ENCODE data around the gene KCNQ4. TPM values are rescaled to one million over a fixed set of nuclear protein-coding genes. Genes with fewer than 3 reads are reported as not detected.

KCNQ4 gene
- total and polyA plus RNA-seq, 2 experiments from 2014 or later = 0.13 to 3.7 TPM

- TF ChIP-seq CTCF (IDR thresholded peaks at IDR 0.05; ENCODE audit: low read depth, low read length) = no peak
- no peak for DNase-seq (ENCODE audit: low read depth in 1 of 2, low spot score in 1 of 2)
- Histone ChIP-seq H3K9me3 (ENCODE audit: low read depth) (no peaks in the 10 kb centered on the region), H3K4me3 (no peak overlapping the region), H3K27me3 (no peaks in the 10 kb centered on the region), H3K4me1 (ENCODE audit: low read depth) (no peaks in the 10 kb centered on the region), H3K36me3 (peaks cover 79% of the 10 kb centered on the region), H3K27ac (no peak overlapping the region)
Measured at GRCh38 chr1:40751802-40752201, 31.8 kb upstream of the KCNQ4 start.

GRCh38 chr1:40753142-40753882 is 30.3 kb upstream of the KCNQ4 start:
- H3K36me3 ChIP-seq = peaks cover 81% of the 10 kb centered on the region
- no peaks in the 10 kb centered on the region for H3K27me3 ChIP-seq
- no peak for DNase-seq (ENCODE audit: low read depth in 1 of 2, low spot score in 1 of 2)
- H3K4me3 ChIP-seq = no peak overlapping the region
- H3K4me1 ChIP-seq (ENCODE audit: low read depth) = no peaks in the 10 kb centered on the region
- no peaks in the 10 kb centered on the region for H3K9me3 ChIP-seq (ENCODE audit: low read depth)
- TF ChIP-seq CTCF (IDR thresholded peaks at IDR 0.05; ENCODE audit: low read depth, low read length) = no peak
- H3K27ac ChIP-seq = no peak overlapping the region

- DNase-seq (ENCODE audit: low read depth in 1 of 2, low spot score in 1 of 2) = no peak
- no peak for TF ChIP-seq CTCF (IDR thresholded peaks at IDR 0.05; ENCODE audit: low read depth, low read length)
- Histone ChIP-seq H3K27ac (peak overlapping the region; percentile 38), H3K36me3 (peaks cover 85% of the 10 kb centered on the region), H3K4me1 (ENCODE audit: low read depth) (no peaks in the 10 kb centered on the region), H3K9me3 (ENCODE audit: low read depth) (no peaks in the 10 kb centered on the region), H3K27me3 (no peaks in the 10 kb centered on the region), H3K4me3 (no peak overlapping the region)
Measured at GRCh38 chr1:40754201-40754600, 29.4 kb upstream of the KCNQ4 start.

- H3K36me3 ChIP-seq = peaks cover 86% of the 10 kb centered on the region
- H3K4me3 ChIP-seq = no peak overlapping the region
- H3K27ac ChIP-seq = peak overlapping the region; percentile 38
- H3K27me3 ChIP-seq = no peaks in the 10 kb centered on the region
- H3K4me1 ChIP-seq (ENCODE audit: low read depth) = no peaks in the 10 kb centered on the region
- peak in 1 of 2 donors; percentile 73 for DNase-seq (ENCODE audit: low read depth in 1 of 2, low spot score in 1 of 2)
- no peaks in the 10 kb centered on the region for H3K9me3 ChIP-seq (ENCODE audit: low read depth)
- TF ChIP-seq CTCF (IDR thresholded peaks at IDR 0.05; ENCODE audit: low read depth, low read length) = no peak
Measured at GRCh38 chr1:40755067-40755466, 28.5 kb upstream of the KCNQ4 start.

- Histone ChIP-seq H3K36me3 (peaks cover 91% of the 10 kb centered on the region), H3K4me3 (no peak overlapping the region), H3K9me3 (ENCODE audit: low read depth) (no peaks in the 10 kb centered on the region), H3K27ac (no peak overlapping the region), H3K4me1 (ENCODE audit: low read depth) (no peaks in the 10 kb centered on the region), H3K27me3 (no peaks in the 10 kb centered on the region)
- no peak for DNase-seq (ENCODE audit: low read depth in 1 of 2, low spot score in 1 of 2)
- TF ChIP-seq CTCF (IDR thresholded peaks at IDR 0.05; ENCODE audit: low read depth, low read length) = no peak
Measured at GRCh38 chr1:40756523-40756922, 27.1 kb upstream of the KCNQ4 start.

Measured in cardiac muscle cell (in vitro differentiated cells and primary cell).